Midbrain (tissue), 1 donor: ENCODE data around the gene POM121.
"Not testable (repeated sequence)": the region's sequence is repeated elsewhere in the genome, so short reads cannot be mapped to it uniquely, and the experiment has no call there.

Source experiments
- DNase-seq: peaks from one replicate; lab custom pipeline; 2025; lab: John Stamatoyannopoulos, UW

The POM121 gene

GRCh38 chr7:72924733-72925545 is at the start of gene POM121:
TSS of gene POM121 (plus strand) at chr7:72925095. CDS start at chr7:72925122, 27 bp downstream.
- peak; percentile 90 for DNase-seq

- peak; percentile 86 for DNase-seq
These were observed 45.7 kb upstream of the POM121 start for GRCh38 chr7:72879079-72879736.

GRCh38 chr7:72879737-72880215 is 45.1 kb upstream of the POM121 start:
- DNase-seq, result peak; percentile 33

- DNase-seq, result not testable (repeated sequence)
These were observed 33.1 kb upstream of the POM121 start for GRCh38 chr7:72891750-72892149.

GRCh38 chr7:72904740-72905139 is 20.2 kb upstream of the POM121 start:
- not testable (repeated sequence) for DNase-seq

GRCh38 chr7:72908422-72908821 is 16.5 kb upstream of the POM121 start:
- not testable (repeated sequence) for DNase-seq

GRCh38 chr7:72911395-72911794 is 13.5 kb upstream of the POM121 start:
- not testable (repeated sequence) for DNase-seq

GRCh38 chr7:72913750-72914149 is 11.1 kb upstream of the POM121 start:
- not testable (repeated sequence) for DNase-seq

GRCh38 chr7:72914756-72915525 is 10.0 kb upstream of the POM121 start:
- not testable (repeated sequence) for DNase-seq

- no peak for DNase-seq
These were observed 5.6 kb upstream of the POM121 start for GRCh38 chr7:72919256-72919775.

GRCh38 chr7:72924386-72924732 is 536 bp upstream of the POM121 start:
- no peak for DNase-seq

- no peak for DNase-seq
These were observed 738 bp downstream of the POM121 start for GRCh38 chr7:72925546-72926120.

- not testable (repeated sequence) for DNase-seq
These were observed 2.9 kb downstream of the POM121 start for GRCh38 chr7:72927791-72928190.

GRCh38 chr7:72928216-72928615 is 3.3 kb downstream of the POM121 start:
- DNase-seq, result not testable (repeated sequence)

- not testable (repeated sequence) for DNase-seq
These were observed 17.3 kb downstream of the POM121 start for GRCh38 chr7:72942022-72942705.

GRCh38 chr7:72942956-72943355 is 18.1 kb downstream of the POM121 start:
- not testable (repeated sequence) for DNase-seq

- not testable (repeated sequence) for DNase-seq
These were observed 20.0 kb downstream of the POM121 start for GRCh38 chr7:72944937-72945336.

GRCh38 chr7:72945597-72945996 is 20.7 kb downstream of the POM121 start:
- not testable (repeated sequence) for DNase-seq

- not testable (repeated sequence) for DNase-seq
These were observed 21.3 kb downstream of the POM121 start for GRCh38 chr7:72946130-72946745.

- DNase-seq, result not testable (repeated sequence)
These were observed 23.8 kb downstream of the POM121 start for GRCh38 chr7:72948714-72949113.

GRCh38 chr7:72949276-72949675 is 24.4 kb downstream of the POM121 start:
- not testable (repeated sequence) for DNase-seq
